ENCODE data around the gene UNC5CL.
"Not testable (repeated sequence)": the region's sequence is repeated elsewhere in the genome, so short reads cannot be mapped to it uniquely, and the experiment has no call there.

UNC5CL gene

GRCh38 chr6:41040101-41040939 is 1.3 kb upstream of the UNC5CL start:
- DNase-seq (ENCODE audit: low read depth in 4 of 4, low spot score in 1 of 4): no peak

DNA sequence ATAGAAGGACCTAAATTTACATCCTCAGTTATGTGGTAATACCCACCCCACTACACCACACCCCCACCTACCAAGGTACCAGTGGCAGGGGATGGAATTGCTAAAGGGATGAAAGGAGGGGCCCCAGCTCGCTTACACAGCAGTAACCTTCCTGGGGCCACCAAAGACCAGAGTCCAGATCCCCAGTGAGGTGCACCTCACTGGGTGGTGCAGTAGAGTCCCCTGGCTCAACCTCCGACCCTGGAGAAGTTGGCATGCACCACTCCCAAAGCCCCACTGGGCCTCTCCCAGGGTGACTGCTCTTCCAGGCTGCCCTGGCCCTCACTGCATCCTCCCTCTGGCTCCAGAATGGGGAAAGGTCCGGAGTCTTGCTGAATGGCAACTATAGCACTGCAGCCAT is 816 bp downstream of the UNC5CL start:
- no peak for DNase-seq (ENCODE audit: low read depth in 4 of 4, low spot score in 1 of 4)

DNA sequence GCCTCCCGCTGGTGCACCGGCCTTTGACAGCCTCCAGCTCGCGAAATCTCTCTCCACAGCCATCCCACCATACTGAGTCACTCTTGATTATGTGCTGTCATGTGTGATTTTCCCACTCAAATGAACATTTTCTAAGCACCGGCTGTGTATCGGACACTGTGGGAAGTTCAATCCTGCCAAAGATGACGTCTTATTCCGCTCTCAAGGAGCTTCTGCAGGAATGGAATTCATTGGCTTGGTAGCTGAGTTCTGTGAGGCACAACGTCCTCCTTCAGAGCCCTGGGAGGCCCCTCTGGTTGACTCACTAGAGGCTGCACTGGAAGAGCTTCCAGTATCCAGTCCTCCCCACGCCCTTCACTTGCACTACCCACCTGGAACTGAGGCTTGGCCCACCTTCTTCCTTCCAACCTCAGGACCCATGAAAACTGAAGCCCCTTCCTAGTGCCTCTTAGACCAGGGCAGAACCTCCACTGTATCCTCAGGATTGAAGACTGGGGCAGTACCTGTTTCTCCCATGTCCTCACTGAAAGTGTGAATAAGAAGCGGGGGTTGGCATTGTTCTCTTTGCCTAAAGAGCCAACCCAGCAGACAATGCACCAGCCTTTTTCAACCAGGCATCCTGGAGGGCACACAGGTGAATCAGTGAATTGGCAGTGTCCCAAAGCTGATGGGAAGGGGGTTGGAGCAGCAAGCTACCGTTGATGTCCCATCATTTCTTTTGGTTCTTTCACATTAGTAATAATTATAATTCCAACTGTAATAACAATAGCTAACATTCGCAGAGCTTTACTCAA is 1.7 kb downstream of the UNC5CL start:
- DNase-seq (ENCODE audit: low read depth in 4 of 4, low spot score in 1 of 4): no peak

- no peak for DNase-seq (ENCODE audit: low read depth in 4 of 4, low spot score in 1 of 4)
Observed at GRCh38 chr6:41036601-41037000, 2.4 kb downstream of the UNC5CL start.

- DNase-seq (ENCODE audit: low read depth in 4 of 4, low spot score in 1 of 4): no peak
Observed at GRCh38 chr6:41036186-41036585, 2.8 kb downstream of the UNC5CL start.

DNA sequence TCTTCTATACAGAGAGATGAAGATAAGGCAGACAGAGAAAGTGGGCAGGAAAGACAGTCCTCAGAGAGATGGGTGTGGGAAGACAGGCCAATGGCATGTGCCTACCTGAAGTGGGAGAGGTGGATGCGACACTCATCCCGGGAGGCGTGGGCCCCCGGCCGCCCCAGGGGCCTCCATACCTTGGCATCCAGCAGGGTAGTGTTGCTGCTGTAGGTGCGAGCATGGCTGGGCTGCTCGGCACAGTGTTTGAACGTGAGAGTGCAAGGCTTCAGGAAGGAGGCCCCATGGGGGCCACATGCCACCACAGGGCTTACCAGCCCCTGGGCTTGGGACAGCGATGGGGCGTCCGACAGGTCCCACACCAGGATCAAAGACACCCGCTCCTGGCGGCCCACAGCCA is 5.2 kb downstream of the UNC5CL start:
- no peak for DNase-seq (ENCODE audit: low read depth in 4 of 4, low spot score in 1 of 4)

- no peak for DNase-seq (ENCODE audit: low read depth in 4 of 4, low spot score in 1 of 4)
Observed at GRCh38 chr6:41032830-41033229, 6.2 kb downstream of the UNC5CL start.

- no peak for DNase-seq (ENCODE audit: low read depth in 4 of 4, low spot score in 1 of 4)
Observed at GRCh38 chr6:41028561-41029412, 10.2 kb downstream of the UNC5CL start.

DNA sequence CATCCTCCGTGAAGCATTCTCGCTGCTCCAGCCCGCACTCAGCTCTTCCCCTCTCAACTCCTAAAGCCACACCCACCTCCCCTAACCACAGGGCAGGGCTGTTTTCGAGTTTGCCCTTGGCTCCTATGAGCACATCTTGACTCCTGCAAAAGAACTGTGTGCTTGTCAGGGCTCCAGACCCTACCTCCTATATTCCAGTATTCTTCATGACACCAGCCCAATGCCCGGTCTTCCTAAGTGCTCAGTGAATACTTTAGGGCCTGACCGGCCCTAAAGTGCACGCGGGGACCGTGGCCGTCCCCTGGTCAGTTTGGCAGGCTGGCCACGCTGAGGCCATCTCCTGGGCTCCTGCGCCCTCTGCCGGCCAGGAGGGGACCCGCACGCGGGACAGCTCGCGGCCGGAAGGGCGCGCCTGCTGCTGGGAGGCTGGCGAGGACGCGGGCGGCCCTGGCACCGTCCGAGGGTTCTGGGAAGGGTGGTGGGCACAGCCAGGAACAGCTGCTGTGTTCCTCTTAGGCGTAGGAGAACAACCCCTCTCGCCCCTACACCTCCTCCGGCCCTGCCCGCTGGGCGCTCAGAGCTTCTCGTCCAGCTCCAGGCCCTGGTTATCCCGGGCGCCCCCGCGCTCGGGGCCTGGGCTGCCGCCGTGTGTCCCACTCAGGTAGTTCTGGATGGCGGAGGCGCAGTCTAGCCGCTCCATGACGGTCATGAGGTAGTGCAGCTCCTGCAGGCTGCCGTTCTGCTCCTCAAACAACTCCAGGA is 11.0 kb downstream of the UNC5CL start:
- peak; percentile 45 to 69 (median 62) for DNase-seq (ENCODE audit: low read depth in 4 of 4, low spot score in 1 of 4)

- no peak for DNase-seq (ENCODE audit: low read depth in 4 of 4, low spot score in 1 of 4)
Observed at GRCh38 chr6:41027241-41027640, 11.8 kb downstream of the UNC5CL start.

DNA sequence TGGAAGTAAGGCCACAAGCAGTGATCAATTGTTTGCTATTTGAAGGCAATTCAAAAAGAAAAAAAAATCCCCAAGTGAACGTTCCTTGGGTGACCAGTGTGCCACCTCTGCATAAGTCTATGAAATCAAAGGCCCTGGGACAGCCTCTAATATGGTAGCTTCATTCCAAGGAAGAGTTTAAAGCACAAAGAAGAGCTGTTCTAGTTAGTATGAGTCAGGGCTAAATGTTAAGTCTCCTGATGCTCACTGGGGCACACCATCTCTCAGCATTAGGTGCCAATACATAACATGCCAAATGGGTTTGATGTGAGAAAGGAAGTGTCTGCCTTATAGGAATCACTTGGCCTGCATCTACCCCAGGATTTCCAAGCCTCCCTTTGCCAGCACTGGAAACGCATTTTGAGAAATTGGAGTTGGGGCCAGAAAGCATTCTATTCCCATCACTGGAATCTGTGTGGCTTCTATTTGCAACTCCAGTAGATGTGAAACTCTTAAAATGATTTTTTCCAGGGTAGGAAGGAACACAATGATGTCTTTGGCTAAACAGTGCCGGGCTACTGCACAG is 13.0 kb downstream of the UNC5CL start:
- no peak for DNase-seq (ENCODE audit: low read depth in 4 of 4, low spot score in 1 of 4)

DNA sequence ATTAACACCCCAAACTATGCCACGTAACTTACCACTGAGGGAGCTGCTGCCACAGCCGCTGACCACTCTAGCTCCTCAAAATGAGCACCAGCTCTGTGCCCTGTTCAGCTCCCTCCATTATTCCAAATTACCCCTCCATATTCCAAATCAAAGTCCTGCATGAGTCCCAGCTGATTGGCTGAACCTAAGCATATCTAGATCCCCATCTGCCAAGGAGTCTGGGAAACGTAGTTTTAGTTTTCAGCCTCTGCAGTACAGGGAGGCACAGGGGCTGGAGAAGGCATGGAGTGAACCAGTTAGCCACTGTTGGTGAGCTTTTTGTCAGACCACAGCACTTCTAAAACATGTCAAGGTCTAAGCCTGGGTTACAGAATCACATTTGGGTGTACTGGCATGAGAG is 15.9 kb downstream of the UNC5CL start:
- DNase-seq (ENCODE audit: low read depth in 4 of 4, low spot score in 1 of 4): no peak

- no peak for DNase-seq (ENCODE audit: low read depth in 4 of 4, low spot score in 1 of 4)
Observed at GRCh38 chr6:41022294-41022693, 16.7 kb downstream of the UNC5CL start.

DNA sequence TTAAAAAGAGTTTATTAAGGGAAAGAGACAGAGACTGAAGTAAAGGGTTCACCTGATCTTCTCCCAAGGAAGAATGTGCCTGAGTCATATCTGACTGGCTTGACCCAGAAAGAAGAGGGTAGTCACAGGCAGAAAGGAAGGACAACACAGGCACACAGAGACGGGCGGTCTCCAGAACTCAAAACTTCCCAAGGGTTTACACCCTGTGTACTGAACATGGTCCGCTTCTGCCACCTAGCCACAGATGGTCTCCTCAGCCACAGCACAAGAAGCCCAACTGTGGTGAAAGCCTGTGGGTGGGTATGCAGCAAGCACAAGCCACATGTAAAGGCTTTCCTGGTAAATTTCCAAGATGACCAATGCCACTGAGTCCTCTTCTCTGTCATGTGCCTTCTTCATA is 17.2 kb downstream of the UNC5CL start:
- DNase-seq (ENCODE audit: low read depth in 4 of 4, low spot score in 1 of 4): no peak

DNA sequence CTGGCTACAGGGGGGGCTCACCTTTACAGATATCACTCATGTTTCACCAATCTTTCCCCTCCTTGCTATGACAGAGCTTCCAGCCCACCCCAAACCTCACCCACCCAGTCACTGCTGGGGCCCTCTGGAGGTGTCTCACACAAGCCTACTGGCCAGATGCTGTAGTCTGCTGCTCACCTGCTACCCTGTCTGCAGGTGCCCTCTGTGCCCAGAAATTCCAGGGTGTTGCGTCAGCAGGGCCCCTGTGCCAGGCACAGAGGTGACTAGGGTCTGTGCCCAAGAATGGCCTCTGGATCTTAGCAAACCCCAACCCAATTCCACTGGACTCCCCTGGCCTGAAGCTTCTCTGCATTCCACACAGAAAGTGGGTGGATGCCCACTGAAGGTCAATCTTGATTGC is 21.4 kb downstream of the UNC5CL start:
- no peak for DNase-seq (ENCODE audit: low read depth in 4 of 4, low spot score in 1 of 4)

- DNase-seq (ENCODE audit: low read depth in 4 of 4, low spot score in 1 of 4): not testable (repeated sequence)
Observed at GRCh38 chr6:41015860-41016259, 23.2 kb downstream of the UNC5CL start.

DNA sequence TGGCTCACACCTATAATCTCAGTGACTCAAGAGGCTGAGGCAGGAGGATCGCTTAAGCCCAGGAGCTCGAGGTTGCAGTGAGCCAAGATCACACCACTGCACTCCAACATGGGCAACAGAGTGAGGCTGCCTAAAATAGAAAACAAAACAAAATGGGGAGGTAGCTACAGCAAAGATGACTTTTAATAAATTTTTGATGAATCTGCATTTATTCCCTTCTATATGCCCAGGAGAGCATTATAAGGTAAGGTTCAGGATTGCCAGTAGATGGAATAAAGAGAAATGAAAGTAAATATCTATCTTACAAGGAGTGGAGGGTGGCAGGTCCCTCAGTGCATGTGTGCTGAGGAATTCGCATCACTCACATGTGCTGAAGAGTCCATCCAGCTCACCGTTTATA is 24.2 kb downstream of the UNC5CL start:
- no peak for DNase-seq (ENCODE audit: low read depth in 4 of 4, low spot score in 1 of 4)

GRCh38 chr6:41013466-41014153 is 25.4 kb downstream of the UNC5CL start:
- DNase-seq (ENCODE audit: low read depth in 4 of 4, low spot score in 1 of 4): no peak

DNA sequence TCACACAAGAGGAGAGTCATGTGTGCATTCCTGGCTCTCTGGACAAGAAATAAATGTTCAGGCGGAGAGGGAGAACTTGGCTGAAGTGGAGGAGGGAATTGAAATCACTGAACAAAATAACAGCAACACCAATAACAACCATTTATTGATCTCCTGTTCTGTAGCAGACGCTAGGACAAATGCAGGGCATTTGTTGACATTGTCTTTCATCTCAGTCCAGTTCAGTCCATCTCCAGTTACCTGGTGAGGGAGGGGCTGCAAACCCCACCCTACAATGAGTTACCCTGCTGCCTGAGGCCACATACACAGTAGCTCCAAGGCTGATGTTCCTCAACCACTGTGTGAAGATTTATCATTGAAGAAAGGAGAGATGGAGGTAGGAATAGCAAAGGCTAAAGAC is 27.3 kb downstream of the UNC5CL start:
- no peak for DNase-seq (ENCODE audit: low read depth in 4 of 4, low spot score in 1 of 4)

GRCh38 chr6:41009669-41010068 is 29.4 kb downstream of the UNC5CL start:
- DNase-seq (ENCODE audit: low read depth in 4 of 4, low spot score in 1 of 4): no peak

Data from stimulated activated CD4-positive, alpha-beta T cell treated with anti-CD3 and anti-CD28 coated beads, Interleukin-1b, Interleukin-23, amount 100 ng/mL, for 24 hours (primary cell).